NK-92 treated with Interleukin-12 subunit alpha and Interleukin-12 subunit beta, amount 100 ng/mL, for 24 hours (cell line): ENCODE measurements around the gene SFRP4.

Source experiments
- DNase-seq: peaks from one replicate; lab custom pipeline; 2025; lab: John Stamatoyannopoulos, UW

The SFRP4 gene

DNA sequence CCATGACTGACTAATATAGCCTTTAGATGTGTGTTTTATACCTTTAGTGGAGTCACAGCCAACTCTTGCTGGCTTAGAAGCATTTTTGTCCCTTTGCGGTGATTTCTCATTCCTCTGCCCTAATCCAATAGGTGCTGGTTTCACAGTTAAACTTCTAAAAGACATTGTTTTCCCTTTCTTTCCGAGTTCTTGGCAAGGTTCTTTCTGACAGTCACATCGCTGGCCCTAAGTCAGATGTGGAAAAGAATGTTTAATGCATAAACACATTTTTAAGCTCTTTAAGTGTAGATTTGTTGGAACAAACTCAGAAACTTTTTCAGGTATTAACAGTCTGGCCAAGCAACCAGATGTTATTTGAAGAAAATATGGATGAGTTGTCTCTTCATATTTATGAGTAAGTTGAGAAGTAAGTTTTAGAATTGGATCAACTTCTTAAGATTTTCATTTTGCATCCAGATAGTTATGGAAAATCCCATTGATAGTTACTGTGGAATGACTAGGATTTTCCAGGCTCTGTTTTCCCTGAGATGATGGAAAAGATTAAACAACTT is 7.9 kb upstream of the SFRP4 start:
- DNase-seq: no peak

DNA sequence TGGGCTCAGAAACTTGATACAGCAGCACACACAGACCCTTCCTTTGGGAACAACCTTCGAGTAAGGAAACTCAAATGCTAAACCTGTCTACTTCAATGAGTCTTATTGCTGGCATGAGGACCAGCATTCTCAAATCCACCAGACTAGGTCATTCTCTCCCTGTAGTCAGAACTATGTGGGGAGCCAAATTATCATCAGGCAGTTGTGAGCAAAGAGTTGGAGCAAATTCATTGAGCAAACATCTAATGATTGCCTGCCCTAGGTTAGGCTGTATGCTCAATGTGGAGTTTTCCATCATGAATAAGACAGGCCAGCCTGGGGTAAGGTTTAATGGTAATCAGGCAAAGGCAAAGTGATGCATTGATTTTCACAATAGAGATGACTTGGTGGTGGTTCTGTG is 7.4 kb upstream of the SFRP4 start:
- no peak for DNase-seq

DNA sequence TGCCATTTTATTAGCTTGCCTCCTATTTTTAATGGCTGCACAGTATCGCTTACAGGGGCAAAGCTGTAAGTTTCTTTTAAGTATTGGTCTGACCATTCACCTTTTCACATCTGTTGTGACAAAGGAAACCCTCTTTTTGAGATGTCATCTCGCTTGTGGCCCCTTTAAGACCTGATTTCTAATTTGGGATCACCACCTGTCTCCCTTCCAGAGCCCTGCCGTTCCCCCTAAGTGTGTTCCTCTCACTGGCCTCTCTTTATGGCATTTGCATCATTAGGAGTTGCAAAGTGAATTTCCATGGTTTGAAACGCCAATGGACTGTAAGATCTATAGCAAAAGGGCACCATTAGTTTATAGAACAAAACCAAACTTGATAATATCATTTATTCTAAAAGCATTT is 5.3 kb upstream of the SFRP4 start:
- DNase-seq: no peak

DNA sequence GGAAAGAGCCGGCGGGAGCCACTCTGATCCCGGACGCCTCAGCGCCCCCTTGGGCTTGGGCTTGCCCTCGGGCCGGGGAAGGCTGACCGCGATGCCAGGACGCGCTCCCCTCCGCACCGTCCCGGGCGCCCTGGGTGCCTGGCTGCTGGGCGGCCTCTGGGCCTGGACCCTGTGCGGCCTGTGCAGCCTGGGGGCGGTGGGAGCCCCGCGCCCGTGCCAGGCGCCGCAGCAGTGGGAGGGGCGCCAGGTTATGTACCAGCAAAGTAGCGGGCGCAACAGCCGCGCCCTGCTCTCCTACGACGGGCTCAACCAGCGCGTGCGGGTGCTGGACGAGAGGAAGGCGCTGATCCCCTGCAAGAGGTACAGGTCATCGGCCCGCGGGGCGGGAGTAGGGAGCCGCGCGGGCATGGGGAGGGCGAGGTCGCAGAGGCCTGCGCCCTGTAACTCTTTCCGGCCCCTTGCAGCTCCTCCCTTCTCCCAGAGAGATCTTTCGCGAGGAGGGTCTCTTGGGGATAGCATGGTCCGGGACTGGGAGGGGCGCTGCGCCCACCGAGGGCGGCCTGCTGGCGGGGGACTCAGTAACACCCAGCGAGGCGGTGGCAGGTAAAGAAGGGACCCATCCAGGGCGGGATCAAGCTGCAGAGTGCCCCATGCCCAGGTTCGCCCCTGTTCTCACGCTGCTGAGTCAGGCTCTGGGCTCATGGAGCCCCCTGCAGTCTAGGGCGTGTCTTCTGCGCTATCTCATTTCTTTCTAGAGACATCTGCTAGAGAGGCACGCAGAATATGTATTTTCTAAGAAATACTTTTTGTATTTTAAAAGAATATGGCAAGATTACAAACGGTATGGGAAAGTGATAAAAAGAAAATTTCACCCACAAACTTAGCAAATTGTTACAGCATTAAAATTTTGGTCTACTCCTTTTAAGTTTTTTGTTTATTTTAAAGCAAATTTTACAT is 4.5 kb upstream of the SFRP4 start:
- no peak for DNase-seq

DNA sequence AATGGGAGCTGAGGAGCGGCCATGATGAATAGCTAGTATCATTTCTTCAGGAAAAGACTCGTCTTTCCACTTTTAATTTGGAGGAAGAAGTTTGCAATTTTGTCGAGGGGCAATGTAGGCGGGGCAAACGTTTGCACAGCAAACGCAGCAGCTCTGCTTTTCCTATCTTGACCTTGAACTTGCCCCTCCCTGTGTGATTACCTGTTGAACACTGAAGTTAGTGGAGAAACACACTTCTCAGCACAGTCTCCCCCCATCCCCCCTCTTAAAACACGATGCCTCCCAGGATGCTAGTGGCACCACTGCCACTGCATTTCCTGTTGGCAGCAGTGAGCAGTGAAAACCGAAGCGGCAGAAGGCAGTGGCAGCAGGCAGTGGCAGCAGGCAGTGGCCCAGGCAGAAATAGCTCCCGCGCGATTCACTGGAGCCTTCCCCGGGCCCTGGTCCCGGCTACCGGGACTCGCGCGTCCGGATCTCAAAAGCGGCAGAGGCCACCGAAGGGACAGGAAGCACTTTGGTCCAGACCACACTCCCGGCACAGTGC is 3.8 kb upstream of the SFRP4 start, which contains the start of gene EPDR1:
EPDR1 (plus strand) TSS at position 336 of the 544 bp plus-strand sequence. CDS start 300 bp downstream, outside the sequence.
- no peak for DNase-seq

GRCh38 chr7:37918526-37918925 is 1.9 kb upstream of the SFRP4 start:
- no peak for DNase-seq

- DNase-seq: no peak
These were observed 472 bp downstream of the SFRP4 start for GRCh38 chr7:37916017-37916672.

GRCh38 chr7:37915438-37915837 is 1.2 kb downstream of the SFRP4 start:
- DNase-seq: no peak

GRCh38 chr7:37912756-37913155 is 3.9 kb downstream of the SFRP4 start:
- no peak for DNase-seq

DNA sequence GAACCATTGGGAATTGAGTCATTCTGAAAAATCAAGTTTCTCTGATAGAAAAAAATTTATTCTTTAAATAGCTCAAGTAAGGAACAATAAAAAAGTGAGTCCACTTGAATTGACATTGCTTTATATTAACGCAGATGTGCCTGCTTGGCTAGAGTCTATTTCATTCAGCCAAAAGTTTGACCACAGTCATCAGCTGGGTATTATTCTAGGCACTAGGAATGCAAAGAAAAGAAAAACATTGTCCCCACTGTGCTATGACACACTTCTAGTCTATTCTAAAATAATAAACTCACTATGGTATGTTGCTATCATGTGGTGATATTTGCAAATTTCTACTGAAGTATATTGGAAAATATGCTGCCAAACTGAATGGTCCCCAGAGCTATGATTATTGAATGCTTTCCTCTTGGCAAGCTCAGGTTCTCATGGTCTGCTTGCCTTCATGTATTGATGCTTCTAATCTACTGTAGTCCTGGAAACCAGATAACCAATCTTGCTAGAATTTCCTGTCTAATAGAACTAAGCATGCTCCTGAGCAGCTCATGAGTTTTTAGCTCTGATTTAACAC is 8.3 kb downstream of the SFRP4 start:
- no peak for DNase-seq

GRCh38 chr7:37901890-37902524 is 14.6 kb downstream of the SFRP4 start:
- DNase-seq: no peak

DNA sequence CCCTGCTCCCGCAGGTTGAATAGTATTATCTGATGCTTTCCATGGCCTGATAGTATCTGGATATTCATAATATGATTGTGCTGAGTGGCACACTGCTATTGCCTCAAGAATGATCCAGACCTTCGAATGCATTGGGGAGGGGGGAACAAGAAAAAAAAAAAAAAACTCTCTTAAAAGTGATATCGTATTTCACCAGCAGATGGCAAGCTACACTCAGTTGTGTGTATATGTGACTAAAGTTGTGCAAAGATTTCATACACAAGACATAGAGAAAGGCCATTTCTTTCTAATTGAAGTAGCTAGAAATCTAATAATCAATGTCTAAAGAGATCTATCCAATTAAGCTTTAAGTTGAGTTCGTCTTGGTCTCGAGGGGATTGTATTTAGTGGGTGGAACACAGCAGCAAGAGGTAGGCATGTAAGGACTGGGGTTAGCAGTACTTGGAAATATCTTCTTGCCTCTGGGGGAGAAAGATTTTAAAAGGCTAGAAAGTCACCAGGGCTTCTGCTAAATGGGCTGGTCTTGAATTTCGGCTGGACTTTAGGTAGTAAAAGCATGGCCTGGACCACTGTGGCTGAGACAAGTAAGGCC is 15.3 kb downstream of the SFRP4 start:
- no peak for DNase-seq

- no peak for DNase-seq
These were observed 16.8 kb downstream of the SFRP4 start for GRCh38 chr7:37899712-37900247.

DNA sequence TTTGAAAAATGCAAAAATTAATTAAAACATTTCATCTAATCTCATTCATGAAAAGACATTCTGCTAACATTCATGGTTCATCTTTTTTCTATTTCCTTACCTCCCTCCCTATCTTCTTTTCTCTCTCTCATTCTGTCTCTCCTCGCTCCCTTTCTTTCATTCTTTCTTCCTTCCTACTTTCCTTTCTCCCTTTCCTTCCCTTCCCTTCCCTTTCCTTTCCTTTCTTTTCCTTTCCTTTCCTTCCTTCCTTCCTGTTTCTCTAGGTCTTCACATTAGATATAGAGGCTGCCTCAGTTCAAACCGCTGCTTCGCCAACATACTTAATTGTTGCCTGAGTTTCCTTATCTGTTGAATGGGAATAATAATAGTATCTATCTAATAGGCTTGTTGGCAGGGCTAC is 21.9 kb downstream of the SFRP4 start:
- DNase-seq: no peak

- DNase-seq: no peak
These were observed 23.3 kb downstream of the SFRP4 start for GRCh38 chr7:37893359-37893758.

- DNase-seq: no peak
These were observed 34.5 kb downstream of the SFRP4 start for GRCh38 chr7:37882086-37882485.
